CD4-positive, alpha-beta memory T cell (primary cell): ENCODE data around the gene BAG1. TPM values are rescaled to one million over a fixed set of nuclear protein-coding genes. Genes with fewer than 3 reads are reported as not detected.

Experiments used
- CTCF ChIA-PET: fragments of 350-600 bp; sonication (Branson Sonifier 250); formaldehyde crosslinking; loops from one replicate; lab custom pipeline; 2021; ENCODE audit warnings: inconsistent platforms; ENCODE audit not compliant: partially characterized antibody; lab: Charles Lee
- POLR2A ChIA-PET: fragments of 350-600 bp; sonication (Branson Sonifier 250); formaldehyde crosslinking; loops from one replicate; lab custom pipeline; 2021; ENCODE audit not compliant: partially characterized antibody; lab: Charles Lee
- DNase-seq, 5 donors: peaks; one replicate each; pipeline versions ENCODE4 v3.0.0 to v3.0.0-alpha.2; 2020 to 2022; ENCODE audit warnings: mixed read lengths in 1 of 5
- H3K27ac ChIP-seq: one replicate; pipeline ENCODE4 v1.7.0; 2013; ENCODE audit warnings: low read depth, low read length
- H3K27me3 ChIP-seq: 2 replicates; pipeline ENCODE4 v1.7.0; 2013; ENCODE audit warnings: mild to moderate bottlenecking, low read length, moderate library complexity; ENCODE audit not compliant: insufficient read depth
- H3K36me3 ChIP-seq: 2 replicates; pipeline ENCODE4 v1.7.0; 2013; ENCODE audit warnings: mild to moderate bottlenecking, low read length, moderate library complexity; ENCODE audit not compliant: insufficient read depth
- H3K4me1 ChIP-seq: 2 replicates; pipeline ENCODE4 v1.7.0; 2013; ENCODE audit warnings: mild to moderate bottlenecking, low read length, moderate library complexity; ENCODE audit not compliant: insufficient read depth
- H3K4me3 ChIP-seq, 2 donors: one replicate each; pipeline ENCODE4 v1.7.0; 2013; ENCODE audit warnings: low read length in 2 of 2, mild to moderate bottlenecking in 1 of 2
- H3K9me3 ChIP-seq, 2 donors: one replicate each; pipeline ENCODE4 v1.7.0; 2013; ENCODE audit warnings: low read length in 2 of 2, control low read depth in 1 of 2; ENCODE audit not compliant: control insufficient read depth in 1 of 2
- H3K27ac Mint-ChIP-seq, 7 donors: one replicate each; pipeline ENCODE4 v1.8.0; 2020 to 2021; ENCODE audit warnings: mixed read lengths in 7 of 7, mild to moderate bottlenecking in 6 of 7, inconsistent platforms in 3 of 7, moderate library complexity in 3 of 7
- H3K27me3 Mint-ChIP-seq, 2 donors: one replicate each; pipeline ENCODE4 v1.8.0; 2020 to 2021; ENCODE audit warnings: mixed read lengths in 2 of 2
- H3K36me3 Mint-ChIP-seq, 2 donors: one replicate each; pipeline ENCODE4 v1.8.0; 2020 to 2021; ENCODE audit warnings: mixed read lengths in 2 of 2, inconsistent platforms in 1 of 2, mild to moderate bottlenecking in 1 of 2
- H3K4me1 Mint-ChIP-seq, 4 donors: one replicate each; pipeline ENCODE4 v1.8.0; 2020 to 2021; ENCODE audit warnings: mixed read lengths in 4 of 4, mild to moderate bottlenecking in 1 of 4
- H3K4me3 Mint-ChIP-seq, 8 donors: one replicate each; pipeline ENCODE4 v1.8.0; 2020 to 2021; ENCODE audit warnings: mixed read lengths in 8 of 8, mild to moderate bottlenecking in 7 of 8, moderate library complexity in 6 of 8, inconsistent platforms in 3 of 8
- H3K9me3 Mint-ChIP-seq, 8 donors: one replicate each; pipeline ENCODE4 v1.8.0; 2020 to 2021; ENCODE audit warnings: mixed read lengths in 8 of 8, mild to moderate bottlenecking in 5 of 8, inconsistent platforms in 3 of 8, moderate library complexity in 1 of 8
- intact Hi-C: fragments of 100-400 bp; cut with micrococcal nuclease; formaldehyde crosslinking; loops from one replicate; pipeline ENCODE4 v1.15.1; 2023
- polyA plus RNA-seq, 2 donors: library from polyadenylated mRNA; unstranded; fragments of 300-500 nt; fragmentation: Illumina TruSeq; gene quantifications; one replicate each; pipeline ENCODE4 v1.2.3, GENCODE V29; 2021
- total RNA-seq, 2 experiments: library from RNA; stranded (reverse); gene quantifications; one replicate each; pipeline ENCODE4 v1.2.3, GENCODE V29; 2021

BAG1 gene
- total and polyA plus RNA-seq, 4 experiments from 2014 or later: 53.5 to 84.9 (median 63.6) TPM

GRCh38 chr9:33248606-33249005 lies 15.9 kb downstream of the BAG1 start:
- DNase-seq: no peak
- no peaks in the 10 kb centered on the region for H3K9me3 ChIP-seq
- no peak overlapping the region for H3K27ac ChIP-seq
- ChIA-PET POLR2A (no interaction called here), CTCF (interaction anchor here (1.3 kb wide), 1 partner anchor 22 kb away, joined by 3 read pairs; no protein-coding TSS in a partner anchor)
- no peaks in the 10 kb centered on the region for H3K4me1 ChIP-seq
- no peak overlapping the region for H3K4me3 ChIP-seq
- no peaks in the 10 kb centered on the region for H3K4me1 Mint-ChIP-seq
- no peaks in the 10 kb centered on the region for H3K27me3 Mint-ChIP-seq
- no peak overlapping the region for H3K4me3 Mint-ChIP-seq
- no peaks in the 10 kb centered on the region for H3K27me3 ChIP-seq
- H3K9me3 Mint-ChIP-seq: no peaks in the 10 kb centered on the region
- H3K27ac Mint-ChIP-seq: no peak overlapping the region
- H3K36me3 ChIP-seq: no peaks in the 10 kb centered on the region
- peaks cover 23 to 31% of the 10 kb centered on the region in 2 donors for H3K36me3 Mint-ChIP-seq
- intact Hi-C loops: no loop called here

- H3K4me1 ChIP-seq: no peaks in the 10 kb centered on the region
- H3K4me3 Mint-ChIP-seq: no peak overlapping the region
- H3K36me3 ChIP-seq: no peaks in the 10 kb centered on the region
- H3K4me3 ChIP-seq: no peak overlapping the region
- H3K27me3 ChIP-seq: no peaks in the 10 kb centered on the region
- H3K27ac Mint-ChIP-seq: no peak overlapping the region
- no peak overlapping the region for H3K27ac ChIP-seq
- H3K36me3 Mint-ChIP-seq: peaks cover 11 to 18% of the 10 kb centered on the region in 2 donors
- ChIA-PET CTCF (no interaction called here), POLR2A (no interaction called here)
- H3K4me1 Mint-ChIP-seq: no peaks in the 10 kb centered on the region
- peaks cover 2 to 3% of the 10 kb centered on the region in 2 donors for H3K27me3 Mint-ChIP-seq
- H3K9me3 Mint-ChIP-seq: no peaks in the 10 kb centered on the region
- intact Hi-C loops: no loop called here
- no peak for DNase-seq
- no peaks in the 10 kb centered on the region for H3K9me3 ChIP-seq
Observed at GRCh38 chr9:33246269-33246860, 18.1 kb downstream of the BAG1 start.

- DNase-seq: no peak
- peaks cover 2 to 3% of the 10 kb centered on the region in 2 donors for H3K27me3 Mint-ChIP-seq
- H3K36me3 Mint-ChIP-seq: peaks cover 11 to 14% of the 10 kb centered on the region in 2 donors
- no peaks in the 10 kb centered on the region for H3K4me1 Mint-ChIP-seq
- Histone ChIP-seq H3K9me3 (no peaks in the 10 kb centered on the region), H3K4me3 (no peak overlapping the region), H3K27me3 (no peaks in the 10 kb centered on the region), H3K27ac (no peak overlapping the region), H3K4me1 (no peaks in the 10 kb centered on the region), H3K36me3 (no peaks in the 10 kb centered on the region)
- H3K27ac Mint-ChIP-seq: no peak overlapping the region
- ChIA-PET CTCF (no interaction called here), POLR2A (no interaction called here)
- no peaks in the 10 kb centered on the region for H3K9me3 Mint-ChIP-seq
- intact Hi-C loops: no loop called here
- no peak overlapping the region for H3K4me3 Mint-ChIP-seq
Observed at GRCh38 chr9:33245341-33245740, 19.2 kb downstream of the BAG1 start.

GRCh38 chr9:33244137-33244784 lies 20.2 kb downstream of the BAG1 start:
- H3K27me3 Mint-ChIP-seq: peaks cover 2 to 5% of the 10 kb centered on the region in 2 donors
- no peak for DNase-seq
- intact Hi-C loops: no loop called here
- H3K4me3 ChIP-seq: no peak overlapping the region
- H3K4me1 ChIP-seq: no peaks in the 10 kb centered on the region
- peaks cover 11 to 12% of the 10 kb centered on the region in 2 donors for H3K36me3 Mint-ChIP-seq
- H3K4me3 Mint-ChIP-seq: no peak overlapping the region
- no peaks in the 10 kb centered on the region for H3K36me3 ChIP-seq
- no peak overlapping the region for H3K27ac ChIP-seq
- peaks cover 0 to 4% (median 0%) of the 10 kb centered on the region in 4 donors for H3K4me1 Mint-ChIP-seq
- no peaks in the 10 kb centered on the region for H3K27me3 ChIP-seq
- ChIA-PET POLR2A (interaction anchor here (1.0 kb wide), 1 partner anchor 9 kb away, joined by 3 read pairs; no protein-coding TSS in a partner anchor), CTCF (interaction anchor here (1.2 kb wide), 1 partner anchor 18 kb away, joined by 4 read pairs; no protein-coding TSS in a partner anchor)
- H3K9me3 Mint-ChIP-seq: no peaks in the 10 kb centered on the region
- no peak overlapping the region for H3K27ac Mint-ChIP-seq
- no peaks in the 10 kb centered on the region for H3K9me3 ChIP-seq

- Histone ChIP-seq H3K36me3 (no peaks in the 10 kb centered on the region), H3K4me1 (no peaks in the 10 kb centered on the region), H3K9me3 (no peaks in the 10 kb centered on the region), H3K27ac (no peak overlapping the region), H3K4me3 (no peak overlapping the region), H3K27me3 (no peaks in the 10 kb centered on the region)
- no peak for DNase-seq
- peaks cover 5% of the 10 kb centered on the region in 2 donors for H3K36me3 Mint-ChIP-seq
- peaks cover 2 to 5% of the 10 kb centered on the region in 2 donors for H3K27me3 Mint-ChIP-seq
- peaks cover 0 to 4% (median 0%) of the 10 kb centered on the region in 4 donors for H3K4me1 Mint-ChIP-seq
- no peak overlapping the region for H3K4me3 Mint-ChIP-seq
- no peaks in the 10 kb centered on the region for H3K9me3 Mint-ChIP-seq
- CTCF ChIA-PET: no interaction called here
- intact Hi-C loops: no loop called here
- POLR2A ChIA-PET: no interaction called here
- peak overlapping the region in 1 of 7 donors; percentile 58 for H3K27ac Mint-ChIP-seq
Observed at GRCh38 chr9:33242609-33243134, 21.8 kb downstream of the BAG1 start.

- no peaks in the 10 kb centered on the region for H3K4me1 ChIP-seq
- H3K27ac ChIP-seq: no peak overlapping the region
- POLR2A ChIA-PET: no interaction called here
- no peak for DNase-seq
- intact Hi-C loops: no loop called here
- peaks cover 2 to 5% of the 10 kb centered on the region in 2 donors for H3K27me3 Mint-ChIP-seq
- no peaks in the 10 kb centered on the region for H3K9me3 Mint-ChIP-seq
- H3K36me3 Mint-ChIP-seq: no peaks in the 10 kb centered on the region
- CTCF ChIA-PET: no interaction called here
- no peaks in the 10 kb centered on the region for H3K9me3 ChIP-seq
- H3K27me3 ChIP-seq: no peaks in the 10 kb centered on the region
- no peak overlapping the region for H3K4me3 ChIP-seq
- H3K4me1 Mint-ChIP-seq: peaks cover 0 to 4% (median 0%) of the 10 kb centered on the region in 4 donors
- no peak overlapping the region for H3K27ac Mint-ChIP-seq
- no peaks in the 10 kb centered on the region for H3K36me3 ChIP-seq
- H3K4me3 Mint-ChIP-seq: no peak overlapping the region
Observed at GRCh38 chr9:33241298-33241697, 23.2 kb downstream of the BAG1 start.

- no peaks in the 10 kb centered on the region for H3K4me1 ChIP-seq
- no peaks in the 10 kb centered on the region for H3K9me3 Mint-ChIP-seq
- no peaks in the 10 kb centered on the region for H3K27me3 ChIP-seq
- ChIA-PET CTCF (interaction anchor here (2.2 kb wide), 1 partner anchor 14 kb away, joined by 9 read pairs; no protein-coding TSS in a partner anchor), POLR2A (no interaction called here)
- peaks cover 0 to 4% (median 0%) of the 10 kb centered on the region in 4 donors for H3K4me1 Mint-ChIP-seq
- DNase-seq: no peak
- no peaks in the 10 kb centered on the region for H3K36me3 ChIP-seq
- intact Hi-C loops: no loop called here
- no peak within 1 kb of the TSS for H3K4me3 ChIP-seq
- peaks cover 2 to 5% of the 10 kb centered on the region in 2 donors for H3K27me3 Mint-ChIP-seq
- H3K9me3 ChIP-seq: no peaks in the 10 kb centered on the region
- peak within 1 kb of the TSS in 1 of 7 donors; percentile 29 for H3K27ac Mint-ChIP-seq
- H3K27ac ChIP-seq: no peak within 1 kb of the TSS
- H3K36me3 Mint-ChIP-seq: no peaks in the 10 kb centered on the region
- no peak within 1 kb of the TSS for H3K4me3 Mint-ChIP-seq
Observed at GRCh38 chr9:33239921-33240320, 24.6 kb downstream of the BAG1 start, which contains the start of gene SPINK4. TSS of gene SPINK4 (plus strand) at chr9:33240167. CDS start at chr9:33240209, 42 bp downstream.
